HG02571 (cell line): Measurements from ENCODE around the gene MYOG.

Experiments
- ATAC-seq: cut with Tn5 transposase; IDR thresholded peaks from one replicate; pipeline ENCODE4 v1.9.1; 2021; ENCODE audit warnings: mild to moderate bottlenecking, moderate library complexity; ENCODE audit not compliant: unreplicated experiment

MYOG gene

DNA sequence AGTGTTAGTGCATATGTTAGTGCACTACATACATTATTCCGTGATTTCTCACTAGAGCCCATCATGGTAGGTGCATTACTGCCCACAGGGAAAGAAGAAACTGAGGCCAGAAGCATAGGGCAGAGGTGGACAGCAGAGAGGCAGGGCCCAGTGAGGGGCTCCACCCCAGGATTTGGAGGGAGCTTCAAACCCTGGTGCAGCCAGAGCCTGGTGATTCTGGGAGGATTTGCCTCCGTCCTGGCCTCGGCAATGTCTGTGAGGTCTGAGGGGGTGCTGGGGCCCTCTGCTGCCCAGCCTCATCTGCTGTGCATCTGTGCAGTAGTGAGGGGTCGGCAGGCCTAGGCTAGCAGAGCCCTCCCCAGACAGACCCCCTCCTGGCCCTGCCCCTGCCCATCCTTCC, 36.7 kb downstream of the MYOG start:
- no peak for ATAC-seq

DNA sequence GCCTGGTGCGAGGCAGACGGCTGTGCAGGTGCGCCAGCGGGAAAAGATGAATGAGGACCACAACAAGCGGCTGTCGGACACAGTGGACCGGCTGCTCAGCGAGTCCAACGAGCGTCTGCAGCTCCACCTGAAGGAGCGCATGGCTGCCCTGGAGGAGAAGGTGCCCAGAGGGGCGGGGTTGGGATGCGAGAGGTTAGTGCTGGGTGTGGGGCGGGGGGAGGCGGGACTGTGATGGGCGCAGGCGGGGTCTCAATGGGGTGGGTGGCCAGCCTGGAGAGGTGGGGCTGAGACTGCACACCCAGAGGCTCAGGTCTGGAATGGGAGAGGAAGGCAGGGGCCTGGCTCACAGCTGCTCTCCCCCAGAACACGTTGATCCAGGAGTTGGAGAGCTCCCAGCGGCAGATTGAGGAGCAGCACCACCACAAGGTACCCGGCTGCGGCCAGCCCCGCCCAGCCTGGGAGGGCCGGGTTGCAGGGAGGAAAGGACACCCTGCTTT, 37.2 kb downstream of the MYOG start:
- no peak for ATAC-seq

DNA sequence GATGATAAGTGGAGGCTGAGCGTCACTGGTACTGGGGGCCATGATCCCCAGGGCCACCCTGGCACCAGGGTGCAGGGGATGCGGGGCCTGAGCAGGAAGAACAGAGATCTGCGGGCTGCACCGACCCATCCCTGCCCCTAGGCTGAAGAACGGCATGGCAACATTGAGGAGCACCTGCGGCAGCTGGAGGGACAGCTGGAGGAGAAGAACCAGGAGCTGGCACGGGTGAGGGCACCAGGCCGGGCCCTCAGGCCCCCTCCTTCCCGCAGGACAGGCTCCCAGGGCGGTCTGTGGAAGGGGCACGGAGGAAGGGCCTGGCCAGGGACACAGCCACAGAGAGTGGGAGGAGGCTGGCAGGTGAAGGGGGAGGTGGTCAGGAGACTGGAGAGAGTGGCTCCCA, 37.7 kb downstream of the MYOG start:
- no peak for ATAC-seq

DNA sequence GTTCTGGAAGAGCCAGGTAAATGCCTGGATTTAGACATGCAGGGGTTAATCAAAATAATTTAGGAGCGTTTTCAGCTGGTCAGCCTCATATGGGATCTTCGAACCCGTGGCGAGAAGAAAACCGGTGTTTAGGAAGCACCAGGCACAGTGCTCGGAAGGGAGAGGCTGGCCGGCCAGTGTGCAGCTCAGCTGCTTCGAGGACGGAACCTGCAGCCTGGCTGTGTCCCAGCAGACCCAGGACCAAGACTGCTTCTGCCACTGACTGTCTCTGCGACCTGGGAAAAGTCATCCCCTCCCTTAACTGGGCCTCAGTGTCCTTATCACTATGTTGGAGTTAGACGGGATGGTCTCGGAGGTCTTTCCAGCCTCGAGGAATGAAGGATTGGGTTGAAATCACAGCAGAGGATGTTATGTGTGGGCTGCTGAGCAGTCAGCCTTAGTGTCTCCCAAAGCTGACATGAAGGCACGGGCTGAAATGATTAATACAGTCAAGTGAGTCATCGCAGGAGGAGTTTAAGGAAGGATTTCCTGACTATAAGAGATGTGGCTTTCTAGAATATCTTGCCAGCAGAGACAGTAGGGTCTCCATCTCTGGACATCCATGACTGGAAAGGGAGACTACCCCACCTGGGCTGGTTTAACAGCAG, 38.7 kb downstream of the MYOG start:
- ATAC-seq: no peak

DNA sequence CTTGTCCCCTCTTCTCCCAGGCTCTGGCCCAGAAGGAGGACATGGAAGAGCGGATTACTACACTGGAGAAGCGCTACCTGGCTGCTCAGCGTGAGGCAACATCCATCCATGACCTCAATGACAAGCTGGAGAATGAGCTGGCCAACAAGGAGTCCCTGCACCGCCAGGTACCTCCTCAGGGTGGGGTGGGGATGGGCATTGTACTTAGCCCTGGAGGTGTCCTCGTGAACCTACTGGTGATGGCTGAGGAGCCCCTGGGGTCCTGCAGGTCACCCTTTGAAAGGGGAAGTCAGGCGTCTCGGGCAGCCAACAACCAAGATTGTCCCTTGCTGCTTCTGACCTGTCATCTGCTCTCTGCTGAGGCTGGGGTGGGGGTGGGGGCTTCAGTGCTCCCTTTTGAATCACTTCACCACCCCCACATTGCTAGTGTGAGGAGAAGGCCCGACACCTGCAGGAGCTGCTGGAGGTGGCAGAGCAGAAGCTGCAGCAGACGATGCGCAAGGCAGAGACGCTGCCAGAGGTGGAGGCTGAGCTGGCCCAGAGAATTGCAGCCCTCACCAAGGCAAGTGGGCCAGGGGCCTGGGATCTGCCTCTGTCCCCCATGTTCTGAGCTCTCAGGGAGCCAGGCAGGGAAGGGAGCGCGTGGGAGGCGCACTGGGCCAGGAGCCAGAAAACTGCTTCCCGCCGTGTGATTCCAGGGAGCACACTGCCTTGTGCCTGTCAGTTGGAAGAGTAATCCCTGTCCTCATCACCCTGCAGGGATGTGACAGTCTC, 39.8 kb downstream of the MYOG start:
- ATAC-seq: no peak

DNA sequence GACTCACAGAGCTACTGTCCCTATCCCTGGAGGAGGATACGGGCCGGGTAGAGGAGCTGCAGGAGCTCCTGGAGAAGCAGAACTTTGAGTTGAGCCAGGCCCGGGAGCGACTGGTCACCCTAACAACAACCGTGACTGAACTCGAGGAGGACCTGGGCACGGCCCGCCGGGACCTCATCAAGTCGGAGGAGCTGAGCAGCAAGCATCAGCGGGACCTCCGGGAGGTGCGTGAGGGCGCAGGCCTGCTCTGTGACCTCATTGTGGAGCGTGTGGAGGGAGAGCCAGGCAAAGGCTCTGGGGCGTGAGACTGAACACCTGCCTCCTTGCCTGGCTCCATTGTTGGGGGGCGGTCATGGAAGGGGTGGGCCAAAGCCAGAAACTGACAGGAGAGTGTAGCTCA, 40.5 kb downstream of the MYOG start:
- no peak for ATAC-seq

DNA sequence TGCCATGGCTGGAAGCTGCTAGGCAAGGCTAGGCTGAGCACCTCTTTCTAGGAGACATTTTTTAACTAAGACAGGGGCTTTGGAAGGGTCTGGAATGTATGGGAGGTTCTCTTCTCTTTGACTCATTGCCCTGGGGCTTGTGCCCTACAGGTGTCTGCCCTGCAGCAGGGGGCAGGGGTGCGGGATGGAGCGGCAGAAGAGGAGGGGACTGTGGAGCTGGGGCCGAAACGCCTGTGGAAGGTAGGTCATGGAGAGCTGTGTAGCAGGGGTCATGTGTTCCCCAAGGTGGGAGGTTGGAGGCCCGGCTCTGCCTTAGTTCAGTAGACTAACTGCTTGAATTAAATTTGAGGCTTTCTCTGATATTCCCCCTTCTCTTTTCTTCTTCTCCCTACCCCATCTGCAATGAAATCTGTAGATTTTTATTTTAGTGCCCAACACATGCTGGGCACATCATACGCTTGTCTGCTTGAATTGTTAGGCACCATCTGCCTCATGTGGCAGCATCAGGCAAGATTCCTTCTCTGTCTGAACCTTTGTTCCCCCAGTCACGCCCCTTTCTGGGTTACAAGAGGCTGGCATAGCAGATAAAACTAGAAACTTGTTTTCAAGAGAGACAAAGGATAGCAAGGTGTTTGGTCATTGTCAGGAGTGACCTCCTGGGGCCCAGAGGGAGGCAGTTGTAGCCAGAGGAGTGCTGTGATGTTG, 41.1 kb downstream of the MYOG start:
- no peak for ATAC-seq

DNA sequence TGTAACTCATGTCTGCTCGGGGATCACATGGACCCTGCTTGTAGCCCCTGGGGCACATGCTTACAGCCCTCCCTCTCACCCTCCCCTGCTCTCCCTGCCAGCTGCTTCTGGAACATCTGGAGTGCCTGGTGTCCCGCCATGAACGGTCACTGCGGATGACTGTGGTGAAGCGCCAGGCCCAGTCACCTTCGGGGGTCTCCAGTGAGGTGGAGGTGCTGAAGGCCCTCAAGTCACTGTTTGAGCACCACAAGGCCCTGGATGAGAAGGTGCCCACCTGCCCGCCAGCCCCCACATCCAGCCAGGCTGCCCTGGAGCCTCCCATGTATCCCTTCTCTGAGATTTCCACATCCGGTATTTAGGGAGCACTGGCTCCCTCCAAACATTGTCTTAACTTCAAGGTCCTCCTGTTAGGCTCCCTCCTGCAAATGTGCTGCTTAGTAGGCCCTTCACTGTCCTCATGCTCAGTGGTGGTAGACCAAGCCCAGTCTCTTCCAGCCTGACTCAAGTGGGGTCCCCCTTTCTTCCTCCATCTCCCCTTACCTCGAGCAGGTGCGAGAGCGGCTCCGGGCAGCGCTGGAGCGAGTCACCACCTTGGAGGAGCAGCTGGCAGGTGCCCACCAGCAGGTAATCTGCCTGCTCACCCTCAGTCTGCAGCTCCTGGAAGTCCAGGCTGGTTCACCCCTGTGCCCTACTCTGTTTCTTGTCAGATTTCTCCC, 41.8 kb downstream of the MYOG start:
- ATAC-seq: no peak

DNA sequence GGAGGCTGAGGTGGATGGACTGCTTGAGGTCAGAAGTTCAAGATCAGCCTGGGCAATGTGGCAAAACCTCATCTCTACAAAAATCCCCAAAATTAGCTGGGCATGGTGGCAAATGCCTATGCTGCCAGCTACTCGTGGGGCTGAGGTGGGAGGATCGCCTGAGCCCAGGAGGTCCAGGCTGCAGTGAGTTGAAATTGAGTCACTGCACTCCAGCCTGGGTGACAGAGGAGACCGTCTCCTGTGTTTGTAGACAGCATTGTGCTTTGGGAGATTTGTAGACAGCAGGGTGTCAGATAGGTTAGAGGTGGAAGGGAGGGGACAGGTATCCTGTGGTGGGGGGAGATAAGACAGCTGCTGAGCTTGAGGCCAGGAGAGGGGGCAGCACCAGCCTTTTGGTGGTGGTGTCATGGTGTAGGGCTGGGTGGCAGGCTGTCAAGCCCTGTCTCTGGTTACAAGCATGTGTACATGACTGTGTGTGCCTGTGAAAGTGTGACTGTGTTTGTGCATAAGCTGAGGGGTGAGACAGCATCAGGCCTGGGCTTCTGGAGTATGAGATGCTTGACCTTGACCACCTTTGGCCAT, 44.4 kb downstream of the MYOG start:
- no peak for ATAC-seq

DNA sequence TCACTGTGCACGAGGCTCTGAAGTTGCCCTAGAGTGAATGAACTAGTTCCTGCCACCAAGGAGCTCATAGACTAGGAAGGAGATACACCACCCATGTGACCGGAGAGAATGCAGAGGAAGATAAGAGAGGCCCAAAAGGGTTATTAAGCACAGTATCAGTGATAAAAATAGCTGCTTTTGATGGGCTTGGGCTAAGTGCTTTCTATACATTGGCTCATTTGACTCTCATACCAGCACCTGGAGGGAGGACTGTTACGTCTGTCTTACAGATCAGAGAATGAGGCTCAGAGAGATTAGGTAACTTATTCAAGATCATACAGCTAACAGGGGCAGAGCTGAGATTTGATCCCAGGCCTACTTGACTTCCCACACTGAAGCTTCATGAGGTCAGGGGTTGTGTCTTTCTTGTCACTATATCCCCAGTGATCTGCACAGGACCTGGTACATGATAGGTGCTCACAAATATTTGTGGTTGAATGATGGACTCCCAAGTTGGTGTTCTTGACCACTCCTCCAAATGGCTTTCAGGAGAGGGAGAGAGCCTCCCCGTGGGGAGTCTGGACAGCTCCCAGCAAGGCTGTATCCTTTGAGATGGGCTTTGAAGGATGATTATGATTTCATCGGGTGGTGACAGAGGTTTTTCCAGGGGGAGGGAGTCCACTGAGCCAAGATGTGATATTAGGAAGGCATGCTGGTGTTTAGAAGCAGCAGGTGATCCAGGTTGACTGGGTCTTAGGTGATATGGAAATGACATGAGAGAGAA, 45.1 kb downstream of the MYOG start:
- ATAC-seq: no peak

DNA sequence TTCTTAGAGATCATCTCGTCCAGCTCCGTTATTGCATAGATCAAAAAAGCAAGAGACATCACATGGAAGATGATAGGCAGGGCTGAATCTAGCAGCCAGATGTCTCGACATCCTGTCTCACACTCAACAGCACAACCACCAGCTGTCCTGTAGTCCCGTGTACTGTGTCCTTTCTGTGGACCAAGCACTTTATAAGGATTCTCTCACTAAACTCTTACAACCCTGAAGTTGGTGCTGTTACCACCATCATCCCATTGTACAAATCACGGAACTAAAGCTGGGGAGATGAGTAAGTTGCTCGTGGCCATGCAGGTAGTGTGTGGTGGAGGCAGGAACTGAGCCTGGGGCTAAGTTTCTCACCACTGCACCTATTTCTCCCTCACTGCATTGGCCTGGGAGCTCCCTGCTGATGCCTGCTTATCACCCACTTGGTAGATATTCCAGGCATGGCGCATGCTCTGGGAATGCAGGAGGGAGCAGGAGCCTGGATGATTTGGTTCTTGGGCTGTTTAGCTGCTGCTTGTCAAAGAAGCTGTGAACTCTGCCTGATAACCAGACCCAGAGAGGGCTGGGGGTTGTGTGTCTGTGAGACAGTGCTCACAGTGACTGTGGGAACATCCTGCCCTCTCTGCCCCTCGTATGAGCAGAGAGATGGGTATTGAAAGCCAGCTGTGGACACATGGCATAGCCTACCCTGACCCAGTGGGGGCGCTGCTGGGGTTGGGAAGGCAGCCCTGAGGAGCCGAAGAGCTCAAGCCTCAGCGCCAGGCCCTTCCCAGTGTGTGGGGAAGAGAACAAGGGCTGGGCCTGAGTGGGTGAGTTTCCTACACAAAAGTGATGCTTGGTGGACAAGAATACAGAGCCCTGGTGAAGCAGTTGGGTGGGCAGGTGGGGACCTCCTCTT, 46.0 kb downstream of the MYOG start:
- ATAC-seq: no peak

DNA sequence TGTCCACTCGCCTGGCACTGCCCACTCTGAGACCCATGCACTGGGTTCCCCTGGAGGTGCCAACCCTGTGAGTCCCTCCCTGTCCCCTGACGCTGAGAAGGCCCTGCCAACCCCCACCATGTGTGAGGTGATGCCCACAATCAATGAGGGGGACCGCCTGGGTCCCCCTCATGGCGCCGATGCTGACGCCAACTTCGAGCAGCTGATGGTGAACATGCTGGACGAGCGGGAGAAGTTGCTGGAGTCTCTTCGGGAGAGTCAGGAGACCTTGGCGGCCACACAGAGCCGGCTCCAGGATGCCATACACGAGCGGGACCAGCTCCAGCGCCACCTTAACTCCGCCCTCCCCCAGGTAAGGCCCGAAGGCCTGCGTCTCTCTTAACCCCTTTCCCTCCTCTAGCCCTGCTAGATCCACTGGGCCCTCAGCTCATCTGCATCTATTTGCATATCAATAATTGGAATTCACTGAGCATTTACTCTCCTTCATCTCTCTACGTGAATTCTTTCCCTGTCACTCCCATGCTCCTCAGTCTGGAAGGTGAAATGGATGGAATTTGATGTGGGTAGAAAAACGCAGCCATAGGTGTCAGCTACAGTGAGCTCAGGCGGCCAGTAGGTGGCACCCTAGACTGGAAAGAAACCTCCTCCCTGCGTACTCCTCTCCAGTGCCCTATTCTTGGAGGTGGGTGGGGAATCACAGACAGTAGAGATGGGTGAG, 46.8 kb downstream of the MYOG start:
- ATAC-seq: no peak

DNA sequence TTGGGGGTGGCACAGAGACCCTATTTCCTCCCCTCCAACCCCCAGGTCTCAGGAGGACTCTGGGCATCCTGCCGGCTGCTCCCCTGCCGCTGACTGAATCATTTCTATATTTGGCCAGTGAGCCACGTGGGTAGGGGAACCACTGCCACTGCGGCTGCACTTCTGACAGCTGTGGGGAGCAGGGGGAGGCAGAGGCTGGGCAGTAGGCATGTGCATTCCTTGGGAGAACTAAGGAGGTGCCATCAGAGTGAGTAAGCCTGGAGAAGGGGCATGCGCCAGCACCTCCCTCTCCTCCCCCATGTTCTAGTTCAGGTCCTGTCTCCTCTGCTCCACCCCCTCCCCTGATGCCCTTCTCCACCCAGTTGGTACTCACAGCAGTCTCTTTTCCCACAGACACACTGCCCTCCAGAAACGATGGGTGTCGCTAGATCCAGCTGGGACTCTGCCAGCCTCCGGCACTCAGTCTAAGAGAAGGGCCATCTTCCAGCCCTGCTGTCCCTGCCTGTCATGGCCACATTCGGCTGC, 47.5 kb downstream of the MYOG start:
- ATAC-seq: peak; percentile 57

DNA sequence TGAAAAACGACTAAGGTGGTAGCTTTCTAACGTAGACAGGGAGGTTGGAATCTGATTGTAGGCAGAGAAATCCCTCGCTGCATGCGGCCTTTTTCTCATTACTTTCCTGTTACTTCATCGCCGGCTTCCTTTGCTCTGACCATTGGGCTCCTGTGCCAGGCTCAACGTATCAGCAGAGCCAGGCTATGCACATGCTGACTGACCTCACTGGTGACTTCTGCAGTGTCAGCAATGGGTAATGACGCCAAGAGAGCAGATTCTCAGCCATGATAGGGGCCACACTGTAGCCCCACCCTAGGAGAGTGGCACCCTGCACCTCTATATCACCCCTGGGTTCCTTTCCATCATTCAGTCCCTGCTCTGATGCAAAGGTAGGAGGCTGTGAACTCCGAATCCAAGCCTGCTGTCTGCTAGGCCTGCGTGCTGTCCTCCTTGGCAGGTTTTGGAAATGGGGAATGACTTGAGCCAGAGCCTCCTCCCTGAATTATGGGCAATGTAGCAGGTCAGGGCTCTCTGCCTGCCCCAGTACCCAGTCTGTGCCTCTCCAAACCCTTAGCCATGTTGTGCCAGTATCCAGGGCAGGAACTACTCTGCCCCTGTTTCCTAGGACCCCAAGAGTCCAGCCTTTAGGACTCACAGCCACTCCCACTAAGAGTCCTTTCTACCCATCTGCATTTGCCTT, 48.2 kb downstream of the MYOG start:
- ATAC-seq: no peak

DNA sequence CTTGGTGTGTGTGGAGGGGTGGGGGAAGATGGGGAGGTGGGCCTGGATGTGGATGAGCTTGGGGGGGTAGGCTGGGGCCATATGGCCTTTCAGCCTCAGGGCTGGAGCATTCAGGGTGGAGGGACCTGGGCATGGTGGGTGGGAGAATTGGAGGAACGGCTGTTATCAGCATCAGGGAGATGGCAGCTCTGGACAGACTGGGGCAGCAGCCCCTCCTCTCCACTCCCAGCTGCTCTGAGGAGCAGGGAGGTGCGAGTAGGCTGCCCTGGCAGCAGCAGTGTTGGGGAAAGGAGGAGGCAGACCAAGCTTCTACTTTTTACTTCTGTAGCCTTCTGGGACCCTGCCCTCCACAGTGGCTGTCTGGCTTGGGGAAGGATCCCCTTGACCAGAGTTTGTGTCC, 49.3 kb downstream of the MYOG start:
- no peak for ATAC-seq

DNA sequence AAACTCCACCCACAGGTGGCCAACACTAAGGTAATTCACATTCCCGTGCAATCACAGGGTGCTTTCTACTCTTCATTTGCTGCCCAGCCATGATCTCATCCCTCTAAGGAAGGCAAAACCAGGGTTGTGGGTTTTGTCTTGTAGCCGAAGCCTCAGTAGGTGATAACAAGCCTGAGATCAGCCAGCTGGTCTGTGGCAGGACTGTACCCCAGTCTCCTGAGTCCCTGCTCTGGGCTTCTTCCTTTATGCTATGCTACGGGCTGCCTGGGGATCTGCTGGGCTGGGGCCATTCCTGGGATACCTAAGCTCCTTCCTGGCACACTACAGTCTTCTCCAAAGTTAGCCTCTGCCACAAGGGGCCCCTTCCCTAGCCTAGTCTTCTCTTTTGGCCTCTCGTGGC, 49.7 kb downstream of the MYOG start:
- ATAC-seq: no peak

DNA sequence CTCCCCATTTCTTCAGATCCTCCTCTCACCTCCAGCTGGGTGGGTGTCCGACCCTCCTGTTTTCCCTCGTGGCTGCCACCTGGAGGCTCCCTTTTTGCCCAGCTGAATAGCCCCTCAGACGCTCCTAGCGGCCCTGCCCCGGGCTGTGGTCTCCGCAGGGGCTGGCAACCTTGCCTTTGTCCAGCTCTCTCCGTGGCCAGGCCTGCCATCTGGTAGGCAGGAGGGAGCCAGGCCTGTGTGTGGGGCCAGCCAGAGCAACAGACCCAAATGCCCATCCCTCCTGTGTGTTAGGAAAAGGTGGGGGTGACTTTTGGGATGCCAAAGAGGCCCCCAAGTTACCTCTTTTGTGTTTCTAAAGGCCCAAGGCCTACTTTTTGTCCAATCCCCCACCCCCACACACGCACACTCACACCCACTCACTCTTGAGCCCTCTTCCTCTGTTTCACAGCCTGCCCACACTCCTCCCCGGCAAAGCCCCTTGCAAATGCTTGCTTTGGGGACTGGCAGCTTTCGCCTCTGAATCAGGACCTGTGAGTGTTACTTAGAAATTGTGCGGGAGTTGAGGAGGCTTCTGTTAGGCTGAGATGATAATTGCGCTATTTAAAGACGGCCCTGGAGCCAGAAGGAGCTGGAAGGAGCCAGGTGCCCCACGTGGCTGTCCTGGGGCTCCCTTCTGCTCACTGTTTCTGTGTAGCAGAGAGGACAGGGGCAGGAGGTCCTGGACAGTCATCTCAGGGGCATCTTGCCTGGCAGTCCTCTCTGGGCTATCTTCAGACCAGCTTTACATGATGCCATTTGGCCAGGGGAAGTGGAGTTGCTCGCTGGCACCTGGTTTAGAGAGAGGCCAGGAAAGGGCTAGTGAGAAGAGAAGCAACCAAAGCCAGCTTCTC, 50.5 kb downstream of the MYOG start:
- ATAC-seq: no peak
